Heart left ventricle (tissue), 16 donors: ENCODE results near the gene WDR44. TPM values are rescaled to one million over a fixed set of nuclear protein-coding genes. Genes with fewer than 3 reads are reported as not detected.

Experiments
- ATAC-seq, 4 donors: fragments of 200-7000 bp; cut with Tn5 transposase; one replicate each; pipeline ENCODE4 v1.9.1; 2020 to 2022; ENCODE audit warnings: moderate library complexity in 4 of 4, mild to moderate bottlenecking in 3 of 4, moderate number of reproducible peaks in 1 of 4
- DNase-seq, 5 donors: peaks; one replicate each; pipeline ENCODE4 v3.0.0-alpha.2; 2020
- H3K27ac ChIP-seq, 12 donors: fragments of 200-600 bp; sonication (generic) in 4 of 12; one replicate each; pipeline versions ENCODE4 v1.5.0 to v1.8.0; 2016 to 2022; ENCODE audit warnings: mild to moderate bottlenecking in 2 of 12
- H3K27me3 ChIP-seq, 9 donors: fragments of 200-600 bp; sonication (generic) in 2 of 9; one replicate each; pipeline versions ENCODE4 v1.5.1 to v1.8.0; 2016 to 2022; ENCODE audit warnings: mild to moderate bottlenecking in 3 of 9
- H3K36me3 ChIP-seq, 9 donors: fragments of 200-600 bp; sonication (generic) in 2 of 9; one replicate each; pipeline versions ENCODE4 v1.5.0 to v1.8.0; 2018 to 2022; ENCODE audit warnings: mild to moderate bottlenecking in 2 of 9
- H3K4me1 ChIP-seq, 12 donors: fragments of 200-600 bp; sonication (generic) in 4 of 12; one replicate each; pipeline versions ENCODE4 v1.5.0 to v1.8.0; 2016 to 2022; ENCODE audit warnings: mild to moderate bottlenecking in 3 of 12
- H3K4me3 ChIP-seq, 12 donors: fragments of 200-600 bp; sonication (generic) in 4 of 12; one replicate each; pipeline versions ENCODE4 v1.5.0 to v1.8.0; 2017 to 2022; ENCODE audit warnings: mild to moderate bottlenecking in 9 of 12, moderate library complexity in 4 of 12
- H3K9me3 ChIP-seq, 12 donors: fragments of 200-600 bp; sonication (generic) in 4 of 12; one replicate each; pipeline versions ENCODE4 v1.5.0 to v1.8.0; 2016 to 2022; ENCODE audit warnings: mild to moderate bottlenecking in 1 of 12
- POLR2A ChIP-seq, 2 donors: fragments of 450-650 bp; IDR thresholded peaks; one replicate each; pipeline ENCODE4 v1.6.1; 2017; ENCODE audit warnings: antibody characterized with exemption in 2 of 2, mild to moderate bottlenecking in 2 of 2, moderate library complexity in 2 of 2
- WGBS, 4 donors: extraction: QIAGEN DNeasy Blood & Tissue Kit in 2 of 4; methylation state at CpG; one replicate each; pipeline versions ENCODE4 v1.1.5 to v1.1.7; 2013 to 2018; 5-methylcytosine and 5-hydroxymethylcytosine counted together
- intact Hi-C, 10 donors: fragments of 100-400 bp; cut with DNase I; formaldehyde crosslinking; loops; one replicate each; pipeline versions ENCODE4 v1.11.1 to v1.14.2; 2022
- polyA plus RNA-seq, 2 donors: library from polyadenylated mRNA; stranded (reverse); fragments of 200-250 nt; gene quantifications; one replicate each; pipeline ENCODE4 v1.2.3, GENCODE V29; 2013
- total RNA-seq, 9 donors: library from RNA; depleted of rRNA in 2 of 9; stranded (reverse); fragments of >200 nt in 2 of 9; fragmentation: NEBNext Ultra II Directional in 3 of 9; extraction: Animal tissue kit (Norgen Biotek cat#: 25700) in 3 of 9; gene quantifications; one replicate each; pipeline versions ENCODE4 v1.1.0 to v1.2.4, GENCODE V29; 2016 to 2023
- TF ChIP-seq, protein P1 (sequence below), 12 donors: fragments of 200-600 bp; sonication (generic) in 4 of 12; IDR thresholded peaks; one replicate each; pipeline versions ENCODE4 v1.5.0 to v1.8.0; 2018 to 2022; ENCODE audit warnings: antibody characterized with exemption in 12 of 12, mild to moderate bottlenecking in 5 of 12
- donor health status: ischemic (EF 13 %, LVEDD 7.1; RV severe dilation, severe dysfunction).
- donor health status: healthy with polysubstance abuse.
- donor health status: DM: no; HTN: yes; CAD: no.
- donor health status: DM: no; HTN: no; CAD: no.
- donor health status: ischemic (EF 25% LVEDD 6.9; RV normal size, moderate dysfunction).
- donor health status: ischemic (EF 25% LVEDD 5.7; RV mildly dilated, moderate dysfunction).
- donor health status: healthy.
- donor health status: DM: yes; HTN: yes; CAD: no.
- donor health status: ischemic (EF 35%, LVEDD 5.7; RV mildly dilated, moderate dysfunction).
- donor health status: nonischemic (EF 11% LVEDD 7.7; RV severe dilation, severe dysfunction).
- donor health status: DM: yes; HTN: yes; CAD: no.
- donor health status: PGD.
- donor health status: ischemic (EF 29% LVEDD 5.4; RV normal size, mild dysfunction).
- donor health status: nonischemic (EF 23%, LVEDD 6.1; RV moderate dilation, normal function).

The WDR44 gene
- total and polyA plus RNA-seq, 11 donors, result 3.0 to 18.0 (median 14.3) TPM

DNA sequence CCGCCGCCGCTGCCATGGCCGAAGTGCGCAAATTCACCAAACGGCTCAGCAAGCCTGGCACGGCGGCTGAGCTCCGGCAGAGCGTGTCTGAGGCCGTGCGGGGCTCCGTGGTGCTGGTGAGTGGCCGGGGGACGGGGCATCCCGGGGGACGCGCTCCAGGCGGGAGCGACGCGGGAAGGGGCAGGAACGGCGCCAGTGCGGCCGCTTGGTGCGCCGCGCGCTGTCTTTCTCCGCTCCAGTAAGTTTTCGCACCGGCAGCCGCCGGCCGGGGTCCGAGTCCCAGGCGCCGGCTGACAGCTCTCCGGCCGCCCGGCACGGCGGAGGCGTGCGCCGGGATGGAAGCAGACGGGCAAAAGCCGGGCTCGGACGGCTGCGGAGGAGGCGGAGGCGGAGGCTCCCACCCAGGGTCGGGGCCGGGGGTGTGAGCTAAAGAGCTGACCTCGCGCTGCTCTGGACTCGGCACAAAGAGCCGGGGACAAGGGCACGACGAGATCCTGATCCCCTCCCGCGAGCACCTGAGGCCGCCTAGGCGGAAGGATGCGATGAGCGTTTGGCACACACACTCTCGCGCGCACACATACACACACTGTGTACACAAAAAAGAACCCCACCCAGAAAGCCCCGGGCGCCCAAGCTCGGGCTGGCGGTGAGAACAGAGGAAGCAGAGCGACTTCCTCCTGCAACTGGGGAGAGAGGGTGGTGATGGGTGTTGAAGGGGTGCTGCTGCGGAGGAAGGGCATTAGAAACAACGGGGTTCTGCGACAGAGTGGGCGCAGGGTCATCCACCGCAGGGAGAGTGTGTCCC lies 150.3 kb downstream of the WDR44 start:
- no peaks in the 10 kb centered on the region for H3K36me3 ChIP-seq
- TF ChIP-seq, protein P1, sequence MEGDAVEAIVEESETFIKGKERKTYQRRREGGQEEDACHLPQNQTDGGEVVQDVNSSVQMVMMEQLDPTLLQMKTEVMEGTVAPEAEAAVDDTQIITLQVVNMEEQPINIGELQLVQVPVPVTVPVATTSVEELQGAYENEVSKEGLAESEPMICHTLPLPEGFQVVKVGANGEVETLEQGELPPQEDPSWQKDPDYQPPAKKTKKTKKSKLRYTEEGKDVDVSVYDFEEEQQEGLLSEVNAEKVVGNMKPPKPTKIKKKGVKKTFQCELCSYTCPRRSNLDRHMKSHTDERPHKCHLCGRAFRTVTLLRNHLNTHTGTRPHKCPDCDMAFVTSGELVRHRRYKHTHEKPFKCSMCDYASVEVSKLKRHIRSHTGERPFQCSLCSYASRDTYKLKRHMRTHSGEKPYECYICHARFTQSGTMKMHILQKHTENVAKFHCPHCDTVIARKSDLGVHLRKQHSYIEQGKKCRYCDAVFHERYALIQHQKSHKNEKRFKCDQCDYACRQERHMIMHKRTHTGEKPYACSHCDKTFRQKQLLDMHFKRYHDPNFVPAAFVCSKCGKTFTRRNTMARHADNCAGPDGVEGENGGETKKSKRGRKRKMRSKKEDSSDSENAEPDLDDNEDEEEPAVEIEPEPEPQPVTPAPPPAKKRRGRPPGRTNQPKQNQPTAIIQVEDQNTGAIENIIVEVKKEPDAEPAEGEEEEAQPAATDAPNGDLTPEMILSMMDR (IDR thresholded peaks at IDR 0.05), result no peak
- no peak for TF ChIP-seq POLR2A (IDR thresholded peaks at IDR 0.05)
- H3K9me3 ChIP-seq, result no peaks in the 10 kb centered on the region
- ATAC-seq (peak; percentile 17 to 70 (median 48)), DNase-seq (peak; percentile 21 to 80 (median 59))
- H3K27ac ChIP-seq, result peak overlapping the region; percentile 32 to 93 (median 73)
- 0 to 43% (median 10%) methylated on average over 34 to 81 of the region's 81 CpGs for WGBS, 4 donors
- peaks cover 0 to 20% (median 0%) of the 10 kb centered on the region in 9 donors for H3K27me3 ChIP-seq
- H3K4me3 ChIP-seq, result peak overlapping the region; percentile 42 to 79 (median 62)
- peaks cover 0 to 11% (median 0%) of the 10 kb centered on the region in 12 donors for H3K4me1 ChIP-seq
- intact Hi-C loops, result loop anchor here in 1 of 10 donors (10.0 kb wide), 1 partner anchor 59 kb away; no protein-coding TSS in a partner anchor

DNA sequence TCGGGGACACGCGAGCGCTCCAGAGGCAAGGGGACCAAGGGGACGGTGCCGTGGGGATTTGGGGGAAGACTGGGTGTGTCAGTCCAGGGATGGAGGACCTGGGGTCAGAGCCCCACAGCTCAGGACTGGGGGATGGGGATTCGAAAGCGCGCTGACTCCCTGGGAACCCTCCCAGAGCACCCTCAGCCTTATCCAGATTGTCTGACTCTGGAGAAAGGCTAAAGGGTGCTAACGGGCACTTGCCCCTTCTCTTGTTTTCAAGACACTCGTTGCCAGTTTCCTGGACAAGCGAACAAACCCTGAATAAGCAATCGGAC lies 150.8 kb downstream of the WDR44 start:
- intact Hi-C loops, result loop anchor here in 1 of 10 donors (10.0 kb wide), 1 partner anchor 58 kb away; no protein-coding TSS in a partner anchor
- Histone ChIP-seq H3K27me3 (peaks cover 0 to 20% (median 0%) of the 10 kb centered on the region in 9 donors), H3K4me3 (peak overlapping the region; percentile 42 to 79 (median 62)), H3K27ac (peak overlapping the region in 9 of 12 donors; percentile 28 to 93 (median 74)), H3K36me3 (no peaks in the 10 kb centered on the region), H3K9me3 (no peaks in the 10 kb centered on the region), H3K4me1 (peaks cover 0 to 11% (median 0%) of the 10 kb centered on the region in 12 donors)
- 7 to 36% (median 22%) methylated on average over 13 of the region's 13 CpGs for WGBS, 4 donors
- ATAC-seq (peak in 1 of 4 donors; percentile 4), DNase-seq (peak in 1 of 5 donors; percentile 27)
- TF ChIP-seq, protein P1 (IDR thresholded peaks at IDR 0.05), result no peak
- no peak for TF ChIP-seq POLR2A (IDR thresholded peaks at IDR 0.05)

GRCh38 chrX:118497180-118497818 lies 151.4 kb downstream of the WDR44 start:
- intact Hi-C loops, result loop anchor here in 1 of 10 donors (10.0 kb wide), 1 partner anchor 58 kb away; no protein-coding TSS in a partner anchor
- 45 to 69% (median 59%) methylated on average over 7 of the region's 7 CpGs for WGBS, 4 donors
- H3K27me3 ChIP-seq, result peaks cover 0 to 20% (median 0%) of the 10 kb centered on the region in 9 donors
- no peaks in the 10 kb centered on the region for H3K9me3 ChIP-seq
- peak overlapping the region in 11 of 12 donors; percentile 42 to 79 (median 64) for H3K4me3 ChIP-seq
- no peaks in the 10 kb centered on the region for H3K36me3 ChIP-seq
- peak overlapping the region in 5 of 12 donors; percentile 74 to 93 (median 78) for H3K27ac ChIP-seq
- H3K4me1 ChIP-seq, result peaks cover 0 to 12% (median 0%) of the 10 kb centered on the region in 12 donors
- ATAC-seq, result no peak
- DNase-seq, result no peak
- TF ChIP-seq, protein P1 (IDR thresholded peaks at IDR 0.05), result no peak
- no peak for TF ChIP-seq POLR2A (IDR thresholded peaks at IDR 0.05)

GRCh38 chrX:118498351-118498750 lies 152.4 kb downstream of the WDR44 start:
- TF ChIP-seq, protein P1 (IDR thresholded peaks at IDR 0.05), result no peak
- no peak for TF ChIP-seq POLR2A (IDR thresholded peaks at IDR 0.05)
- Histone ChIP-seq H3K4me1 (peaks cover 0 to 23% (median 0%) of the 10 kb centered on the region in 12 donors), H3K27me3 (peaks cover 0 to 20% (median 0%) of the 10 kb centered on the region in 9 donors), H3K36me3 (no peaks in the 10 kb centered on the region), H3K27ac (peak overlapping the region in 1 of 12 donors; percentile 93), H3K4me3 (peak overlapping the region in 1 of 12 donors; percentile 76), H3K9me3 (no peaks in the 10 kb centered on the region)
- 65 to 84% (median 77%) methylated on average over 3 of the region's 3 CpGs for WGBS, 4 donors
- ATAC-seq (no peak), DNase-seq (no peak)
- intact Hi-C loops, result loop anchor here in 1 of 10 donors (10.0 kb wide), 1 partner anchor 56 kb away; no protein-coding TSS in a partner anchor
